HG03457 (cell line): ENCODE measurements around the gene MYD88.

ENCODE experiments used
- ATAC-seq: cut with Tn5 transposase; IDR thresholded peaks from one replicate; pipeline ENCODE4 v1.9.1; 2021; ENCODE audit warnings: moderate number of reproducible peaks; ENCODE audit not compliant: unreplicated experiment

The MYD88 gene

DNA sequence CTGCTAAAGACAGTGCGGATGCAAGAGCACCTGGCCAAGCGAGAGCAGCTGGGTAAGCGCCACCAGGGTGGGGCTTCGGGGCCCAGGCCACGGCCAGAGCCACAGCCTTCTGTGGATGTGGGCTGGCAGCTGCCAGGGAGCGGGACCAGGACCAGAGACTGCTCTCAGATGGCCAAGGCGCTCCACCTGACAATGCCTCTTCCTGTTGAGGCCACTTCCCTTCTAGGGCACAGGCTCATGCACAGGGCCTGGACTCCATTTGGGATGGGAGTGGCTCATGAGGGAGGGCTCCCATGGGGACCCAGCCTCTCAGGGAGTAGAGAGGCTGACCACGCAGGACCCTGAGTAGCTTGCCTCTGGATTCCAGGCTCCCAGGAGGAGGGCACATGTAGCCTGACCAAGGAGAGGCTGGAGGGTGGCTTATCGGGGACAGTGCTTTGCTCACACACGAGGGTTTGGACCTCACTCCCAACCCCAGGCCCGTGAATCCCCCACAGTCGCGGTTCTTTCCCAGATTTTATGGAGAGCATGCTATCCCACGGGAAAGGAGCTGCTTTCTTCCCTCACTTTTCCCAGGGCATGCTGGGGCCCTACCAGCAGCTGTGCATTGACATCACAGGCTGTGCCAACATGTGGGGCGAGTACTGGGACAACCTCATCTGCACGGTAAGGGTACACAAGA, 26.6 kb upstream of the MYD88 start:
- ATAC-seq, result no peak

DNA sequence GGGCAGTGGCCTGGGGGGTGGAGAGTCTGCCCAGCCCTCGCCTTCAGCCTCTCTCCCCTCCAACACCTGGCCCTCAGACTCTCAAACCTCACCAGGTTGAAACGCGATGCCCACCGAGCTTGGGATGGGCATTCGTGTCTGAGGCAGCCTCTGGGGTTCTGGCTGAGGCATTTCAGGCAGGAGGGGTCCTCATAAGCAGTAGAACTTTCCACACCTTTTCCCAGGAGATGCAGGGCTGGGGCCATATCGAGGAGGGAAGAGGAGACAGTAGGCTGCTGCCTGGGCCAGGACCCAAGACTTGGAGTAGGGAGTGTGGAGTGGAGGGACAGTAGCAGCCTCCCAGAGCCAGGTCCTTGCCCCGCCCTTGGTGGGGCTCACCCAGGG, 26.1 kb upstream of the MYD88 start:
- ATAC-seq, result no peak

DNA sequence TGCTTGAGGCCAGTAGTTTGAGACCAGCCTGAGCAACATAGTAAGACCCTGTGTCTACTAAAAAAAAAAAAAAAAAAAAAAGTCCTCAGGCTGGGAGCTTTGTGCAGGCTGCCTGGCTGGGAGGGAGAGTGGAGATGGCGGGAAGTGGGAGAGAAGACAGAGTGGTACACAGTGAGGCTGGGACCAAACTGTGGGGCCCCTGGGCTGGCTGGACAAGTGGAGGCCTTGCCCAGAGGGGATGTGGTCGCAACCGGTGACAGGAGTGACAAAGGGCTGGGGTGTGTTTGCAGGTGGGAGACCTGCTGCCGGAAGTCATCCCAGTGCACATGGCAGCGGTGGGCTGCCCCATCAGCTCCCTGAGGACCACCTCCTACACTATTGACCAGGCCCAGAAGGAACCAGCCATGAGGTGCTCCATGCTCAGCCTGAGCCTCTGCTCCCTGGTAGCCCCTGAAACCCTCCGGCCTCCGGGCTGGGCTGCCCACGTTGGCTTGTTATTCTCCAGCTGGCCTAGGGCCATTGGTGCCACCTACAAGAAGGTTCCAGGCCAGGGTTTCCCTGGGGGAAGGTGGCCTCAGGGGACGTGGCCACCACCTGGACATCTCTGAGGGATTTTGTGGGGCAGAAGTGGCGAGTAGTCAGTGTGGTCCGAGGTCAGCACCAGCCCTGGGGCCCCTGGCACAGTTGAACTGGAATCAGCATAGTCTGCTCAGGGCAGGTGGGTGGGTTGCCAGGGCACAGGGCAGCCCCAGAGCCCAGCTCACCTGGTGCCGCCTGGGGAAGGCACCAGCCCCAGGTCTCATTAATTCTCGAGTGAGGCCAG, 24.2 kb upstream of the MYD88 start:
- no peak for ATAC-seq

DNA sequence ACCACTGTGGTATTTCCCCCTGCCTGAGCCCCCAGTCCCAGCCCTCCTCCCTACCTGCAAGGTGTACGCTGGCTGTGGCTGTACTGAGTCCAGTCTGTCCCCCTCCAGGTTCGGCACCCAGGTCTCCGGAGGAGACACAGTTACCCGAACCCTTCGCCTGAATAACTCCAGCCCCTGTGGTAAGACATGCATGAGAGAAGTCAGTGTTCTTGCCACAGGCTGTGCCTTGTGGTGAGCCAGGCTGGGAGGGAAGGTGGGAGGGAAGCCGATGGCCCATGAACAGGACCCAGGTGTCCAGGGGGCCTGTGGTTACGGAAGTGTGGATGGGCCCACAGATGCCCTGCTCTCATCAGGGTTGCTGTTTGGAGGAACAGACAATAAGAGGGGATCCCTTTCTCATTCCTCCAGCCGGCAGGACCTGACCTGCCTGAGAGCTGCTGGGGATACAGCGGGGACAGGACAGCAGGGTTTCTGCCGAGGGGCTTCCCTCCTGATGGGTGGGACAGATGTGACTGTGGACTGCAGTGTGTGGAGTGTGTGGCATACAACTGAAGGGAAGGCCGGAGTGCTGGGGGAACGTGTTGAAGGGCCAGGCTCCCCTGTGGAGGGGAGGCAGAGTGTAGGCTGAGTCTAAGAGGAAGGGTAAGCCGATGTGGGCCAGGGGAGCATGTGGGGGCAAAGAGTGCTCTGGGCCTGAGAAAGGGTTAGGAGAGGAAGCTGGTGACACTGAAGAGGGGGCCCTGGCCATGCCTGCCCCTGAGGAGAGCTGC, 23.4 kb upstream of the MYD88 start:
- no peak for ATAC-seq

DNA sequence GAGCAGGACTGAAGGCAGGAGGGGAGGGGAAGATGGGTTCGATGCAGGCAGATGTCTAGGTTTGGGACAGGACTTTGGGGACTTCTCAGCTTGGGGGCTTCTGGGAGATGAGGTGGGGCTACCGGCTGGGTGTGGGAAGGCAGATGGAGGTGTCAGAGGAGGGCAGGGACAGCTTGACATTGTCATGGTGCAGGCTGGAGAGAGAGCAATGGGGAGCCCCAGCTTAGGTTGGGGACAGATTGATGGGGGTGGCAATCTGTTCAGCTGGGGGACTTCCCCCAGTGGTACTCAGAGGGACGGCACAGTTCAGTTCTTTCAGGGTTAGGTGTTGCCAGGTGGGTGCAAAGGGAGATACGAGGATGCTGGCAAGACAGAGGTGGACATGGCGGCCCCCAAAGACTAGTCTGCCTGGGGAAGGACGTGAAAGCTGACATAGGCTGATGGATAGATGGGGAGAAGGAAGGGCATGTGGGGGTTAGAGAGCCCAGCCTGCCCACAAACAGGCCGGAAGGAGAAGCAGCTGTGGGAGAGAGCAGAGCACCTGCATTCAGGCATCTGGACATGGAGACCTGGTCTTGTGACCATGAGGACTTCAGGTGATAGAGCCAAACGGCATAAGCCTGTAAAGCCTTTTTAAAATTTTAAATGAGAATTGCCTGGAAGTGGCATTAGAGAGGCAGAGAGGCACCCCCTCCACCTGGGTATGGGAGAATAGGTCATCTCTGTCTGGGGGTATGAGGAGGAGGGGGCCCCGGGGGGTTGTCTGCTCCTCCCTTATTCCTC, 22.6 kb upstream of the MYD88 start:
- ATAC-seq, result no peak

DNA sequence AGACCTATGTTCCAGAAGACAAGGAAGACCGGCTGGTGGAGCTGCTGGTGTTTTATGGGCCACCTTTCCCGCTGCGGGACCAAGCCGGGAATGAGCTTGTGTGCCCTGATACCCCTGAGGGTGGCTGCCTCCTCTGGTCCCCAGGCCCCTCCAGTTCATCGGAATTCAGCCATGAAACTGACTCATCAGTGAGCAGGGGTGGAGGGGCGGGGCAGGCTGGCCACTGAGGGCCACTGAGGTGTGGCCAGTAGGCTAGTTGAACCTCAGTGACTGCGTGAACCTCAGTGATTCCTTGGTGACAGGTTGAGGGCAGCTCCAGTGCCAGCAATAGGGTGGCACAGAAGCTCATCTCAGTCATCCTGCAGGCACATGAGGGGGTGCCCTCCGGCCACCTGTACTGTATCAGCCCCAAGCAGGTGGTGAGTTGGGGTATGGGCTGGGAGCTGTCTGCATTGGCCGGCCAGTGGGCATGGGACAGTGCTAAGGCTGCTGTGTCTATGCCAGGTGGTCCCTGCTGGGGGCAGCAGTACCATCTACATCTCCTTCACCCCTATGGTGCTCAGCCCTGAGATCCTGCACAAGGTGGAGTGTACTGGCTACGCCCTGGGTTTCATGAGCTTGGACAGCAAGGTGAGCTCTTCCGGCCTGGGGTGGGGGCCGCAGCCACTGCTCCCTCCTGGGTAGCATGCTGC, 21.8 kb upstream of the MYD88 start:
- ATAC-seq, result no peak

DNA sequence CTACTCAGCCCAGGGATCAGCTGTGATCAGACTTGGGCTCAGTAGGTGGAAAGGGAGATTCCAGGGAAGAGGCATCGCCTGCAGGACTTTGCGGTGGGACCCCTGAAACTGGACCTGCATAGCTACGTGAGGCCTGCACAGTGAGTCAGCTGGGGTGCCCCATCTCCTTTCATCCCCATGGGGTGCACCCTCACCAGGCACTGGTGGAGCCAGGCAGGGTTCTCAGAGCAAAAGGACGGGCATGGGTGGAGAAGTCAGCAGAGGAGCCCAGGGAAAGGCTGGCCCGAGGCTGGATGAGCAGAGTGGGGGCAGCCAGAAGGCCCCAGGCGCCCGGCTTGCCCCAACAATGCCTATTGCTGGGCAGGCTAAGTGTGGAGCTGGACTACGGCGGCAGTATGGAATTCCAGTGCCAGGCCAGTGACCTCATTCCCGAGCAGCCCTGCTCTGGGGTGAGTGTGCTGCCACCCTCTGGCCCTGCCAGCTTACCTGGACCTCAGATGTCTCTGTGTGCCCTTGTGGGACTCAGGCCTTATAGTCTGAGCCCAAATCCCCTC, 21.2 kb upstream of the MYD88 start:
- no peak for ATAC-seq

DNA sequence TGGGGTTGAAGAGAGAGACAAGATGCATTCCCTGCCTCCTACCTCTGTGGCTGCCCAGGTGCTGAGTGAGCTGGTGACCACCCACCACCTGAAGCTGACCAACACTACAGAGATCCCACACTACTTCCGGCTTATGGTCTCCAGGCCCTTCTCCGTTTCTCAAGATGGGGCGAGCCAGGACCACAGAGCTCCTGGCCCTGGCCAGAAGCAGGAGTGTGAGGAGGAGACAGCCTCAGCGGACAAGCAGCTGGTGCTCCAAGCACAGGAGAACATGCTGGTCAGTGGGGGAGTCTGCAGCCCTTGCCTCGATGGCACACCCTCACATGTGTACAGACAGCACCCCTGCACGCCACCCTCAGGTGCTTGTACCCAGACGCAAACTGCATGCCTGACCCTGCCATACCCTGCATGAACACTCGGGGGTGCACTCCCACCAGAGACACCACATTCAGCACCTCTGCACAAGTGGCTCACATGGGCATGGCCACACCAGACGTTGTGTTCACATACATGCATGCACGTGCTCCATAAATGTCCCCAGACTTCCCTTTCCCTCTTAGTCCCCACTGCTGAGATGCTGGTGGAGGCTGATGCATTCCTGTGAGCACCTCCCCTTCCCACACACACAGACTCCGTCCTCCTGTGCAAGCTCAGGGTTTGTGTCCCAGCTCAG, 20.6 kb upstream of the MYD88 start:
- ATAC-seq, result no peak

DNA sequence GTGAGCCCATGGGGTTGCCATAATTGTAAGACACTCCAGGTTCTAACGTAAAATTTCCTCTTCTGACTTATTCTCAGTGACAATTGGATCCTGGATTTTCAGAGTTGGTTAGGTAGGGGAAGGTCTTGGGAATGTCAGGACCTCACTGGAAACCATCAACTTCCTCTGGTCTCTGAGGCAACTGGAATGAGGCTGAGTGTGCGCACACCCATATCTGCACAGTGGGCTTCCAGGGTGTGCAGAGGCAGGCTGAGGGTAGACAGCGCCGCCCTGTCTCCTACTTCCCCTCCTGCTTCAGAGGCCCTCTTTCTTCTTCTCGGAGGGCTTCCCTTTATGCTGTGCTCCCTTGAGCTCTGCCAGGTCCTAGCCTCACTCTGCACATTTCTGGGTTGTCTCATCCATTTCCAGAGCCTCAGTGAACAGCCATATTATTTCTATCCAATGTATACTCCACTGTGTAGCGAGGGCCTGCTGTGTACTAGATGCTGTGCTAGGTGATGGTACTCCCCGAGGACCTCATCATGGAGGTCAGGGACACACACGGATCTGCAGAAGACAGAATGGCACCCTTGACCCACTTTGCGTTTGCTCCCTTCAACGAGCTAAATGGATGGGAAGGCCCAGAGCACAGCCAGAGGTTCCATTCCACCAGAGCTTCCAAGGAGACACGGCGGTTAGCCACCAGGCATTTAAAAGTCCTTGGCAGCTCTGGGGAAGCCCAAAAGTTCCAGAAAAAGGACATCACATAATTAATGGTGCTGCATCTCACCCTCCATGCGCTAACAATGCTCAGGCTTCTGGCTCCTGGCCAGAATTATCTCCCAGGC, 19.8 kb upstream of the MYD88 start:
- ATAC-seq, result no peak

DNA sequence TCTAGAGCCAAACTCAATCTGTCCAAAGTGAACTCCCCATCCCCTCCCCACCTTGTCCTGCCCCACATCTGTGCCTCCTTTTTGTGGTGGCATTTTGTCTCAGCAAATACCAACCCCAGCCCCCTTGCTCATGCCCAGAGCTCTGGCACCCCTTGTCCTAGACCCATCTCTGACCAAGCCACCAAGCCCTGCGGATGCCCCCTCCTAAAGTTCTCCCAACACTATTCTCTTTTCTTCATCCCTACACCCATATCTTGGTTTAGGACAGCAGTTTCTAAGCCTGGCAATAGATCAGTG, 19.3 kb upstream of the MYD88 start:
- ATAC-seq, result no peak

DNA sequence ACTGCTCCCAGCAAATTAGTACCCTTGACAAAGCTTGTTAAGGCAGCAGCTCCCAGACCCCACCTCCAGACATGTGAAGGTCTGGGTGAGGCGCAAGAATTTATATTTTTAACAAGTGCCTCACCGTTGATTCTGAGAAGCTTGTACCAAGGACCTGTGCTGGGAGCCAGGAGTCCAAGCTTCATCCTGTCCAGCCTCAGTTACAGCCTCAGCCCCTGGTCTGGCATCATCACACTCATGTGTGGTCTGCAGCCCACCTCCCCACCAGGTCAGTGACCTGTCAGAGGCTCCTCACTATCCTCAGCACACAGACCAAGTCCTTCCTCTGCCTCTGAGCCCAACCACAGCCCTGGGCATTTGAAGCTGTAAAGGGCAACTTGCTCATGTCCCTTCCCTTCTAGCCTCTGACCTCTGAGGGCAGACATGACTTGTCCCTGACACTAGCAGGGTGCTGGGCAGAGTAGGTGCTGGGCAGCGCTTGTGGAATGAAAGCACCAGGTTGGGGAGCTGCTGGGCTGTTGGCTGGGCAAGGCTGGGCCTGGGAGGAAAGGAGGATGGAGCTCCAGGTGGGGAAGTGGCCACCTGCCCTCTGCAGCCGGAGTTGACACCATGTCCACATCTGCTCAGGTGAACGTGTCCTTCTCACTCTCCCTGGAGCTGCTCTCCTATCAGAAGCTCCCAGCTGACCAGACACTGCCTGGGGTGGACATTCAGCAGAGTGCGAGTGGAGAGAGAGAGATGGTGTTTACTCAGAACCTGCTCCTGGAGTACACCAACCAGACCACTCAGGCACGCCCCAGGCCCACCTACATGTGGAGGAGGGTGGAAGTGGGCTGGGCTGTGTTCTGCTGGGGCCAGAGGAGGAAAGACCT, 18.4 kb upstream of the MYD88 start:
- ATAC-seq, result no peak

DNA sequence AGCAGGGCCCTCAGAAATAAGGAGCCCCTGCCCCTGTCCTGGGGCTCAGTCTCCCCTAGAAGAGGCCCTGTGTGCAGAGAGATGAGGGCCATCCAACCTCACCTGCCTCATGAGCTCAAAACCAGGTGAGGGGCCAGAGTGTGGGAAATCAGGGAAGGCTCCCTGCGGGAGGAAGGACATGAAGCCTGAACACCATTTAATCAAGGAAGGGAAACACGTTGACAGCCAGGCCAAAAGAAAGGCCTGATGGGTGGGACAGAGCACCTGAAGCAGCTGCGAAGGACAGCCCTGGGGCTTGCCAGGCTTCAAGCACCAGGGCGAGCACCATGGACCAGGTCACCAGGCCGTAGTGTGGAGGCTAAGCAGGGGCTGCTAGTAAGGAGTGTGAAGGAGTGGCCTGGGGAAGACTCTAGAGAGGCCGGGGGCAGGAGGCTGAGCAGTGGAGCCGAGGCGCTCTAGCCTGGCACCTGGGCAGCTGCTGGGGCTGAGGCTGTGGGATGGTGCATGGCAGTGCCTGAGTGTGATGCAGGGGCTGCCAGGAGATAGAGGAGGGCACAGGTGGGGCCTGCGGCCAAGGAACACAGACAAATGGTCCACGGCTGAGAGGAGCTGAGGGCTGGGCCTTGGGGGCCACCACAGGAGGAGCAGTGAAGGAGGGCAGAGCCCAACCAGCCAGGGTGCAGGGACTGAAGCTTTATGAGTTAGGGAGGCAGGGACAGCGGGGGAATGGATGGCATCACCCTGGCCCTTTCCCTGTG, 17.6 kb upstream of the MYD88 start:
- ATAC-seq, result no peak

DNA sequence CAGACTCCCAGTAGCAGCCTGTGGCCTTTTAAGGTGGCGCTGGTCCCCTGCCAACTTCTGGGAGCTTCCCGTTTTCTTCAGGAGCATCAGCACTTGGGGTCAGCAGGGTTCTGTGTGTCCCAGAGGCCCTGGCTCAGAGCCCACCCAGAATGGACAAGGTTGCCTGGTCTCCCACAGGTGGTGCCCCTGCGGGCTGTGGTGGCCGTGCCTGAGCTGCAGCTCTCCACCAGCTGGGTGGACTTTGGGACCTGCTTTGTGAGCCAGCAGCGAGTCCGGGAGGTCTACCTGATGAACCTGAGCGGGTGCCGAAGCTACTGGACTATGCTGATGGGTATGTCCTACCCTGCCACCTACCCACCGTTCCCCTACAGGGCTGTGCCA, 17.0 kb upstream of the MYD88 start:
- no peak for ATAC-seq

DNA sequence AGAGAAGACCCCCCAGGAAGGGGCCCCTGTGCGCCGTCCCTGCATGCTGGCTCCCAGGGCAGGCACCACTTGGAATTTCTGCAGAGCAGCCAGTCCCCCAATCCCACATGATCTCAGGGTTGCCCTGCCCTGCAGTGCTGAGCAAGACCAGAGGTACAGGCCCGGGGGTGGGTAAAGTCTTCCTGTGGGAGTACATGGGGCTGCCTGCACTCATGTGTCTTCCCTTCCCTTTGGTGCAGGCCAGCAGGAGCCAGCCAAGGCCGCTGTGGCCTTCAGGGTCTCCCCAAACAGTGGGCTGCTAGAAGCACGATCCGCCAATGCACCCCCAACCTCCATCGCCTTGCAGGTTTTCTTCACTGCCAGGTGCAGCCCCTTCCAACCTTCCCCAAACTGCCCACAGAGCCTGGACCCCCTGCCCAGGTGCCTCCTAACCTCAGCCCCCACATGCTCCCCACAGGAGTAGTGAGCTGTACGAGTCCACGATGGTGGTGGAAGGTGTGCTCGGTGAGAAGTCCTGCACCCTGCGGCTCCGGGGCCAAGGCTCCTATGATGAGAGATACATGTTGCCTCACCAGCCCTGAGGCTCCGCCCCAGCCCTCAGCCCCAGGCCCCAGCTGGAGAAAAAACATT, 16.5 kb upstream of the MYD88 start:
- ATAC-seq, result no peak

DNA sequence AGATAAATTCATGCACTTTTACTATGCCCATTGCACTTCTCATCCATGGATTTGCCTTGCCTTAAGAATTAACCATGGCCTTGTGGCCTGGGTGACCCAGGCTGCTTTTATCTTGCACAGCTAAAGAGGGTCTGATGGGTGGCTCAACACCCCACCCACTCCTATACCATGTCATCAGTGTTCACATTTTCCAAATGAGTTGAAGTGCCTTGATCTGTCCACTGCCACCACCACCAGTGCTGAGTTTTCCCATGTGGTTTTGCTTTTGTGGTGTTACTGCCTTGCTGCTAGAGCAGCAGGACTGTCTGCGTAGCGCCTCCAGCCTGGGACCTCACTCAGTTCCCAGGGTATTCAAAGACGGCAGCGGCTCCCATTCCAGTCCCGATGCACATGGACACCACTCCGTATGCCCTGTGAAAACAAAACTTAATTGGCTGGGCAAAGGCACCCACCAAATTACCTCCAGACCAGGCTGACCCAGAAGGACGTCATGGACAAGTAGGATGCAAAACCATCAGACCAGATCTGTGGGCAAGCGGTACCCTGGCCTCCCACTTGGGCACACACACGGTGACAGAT, 15.7 kb upstream of the MYD88 start:
- ATAC-seq, result no peak

DNA sequence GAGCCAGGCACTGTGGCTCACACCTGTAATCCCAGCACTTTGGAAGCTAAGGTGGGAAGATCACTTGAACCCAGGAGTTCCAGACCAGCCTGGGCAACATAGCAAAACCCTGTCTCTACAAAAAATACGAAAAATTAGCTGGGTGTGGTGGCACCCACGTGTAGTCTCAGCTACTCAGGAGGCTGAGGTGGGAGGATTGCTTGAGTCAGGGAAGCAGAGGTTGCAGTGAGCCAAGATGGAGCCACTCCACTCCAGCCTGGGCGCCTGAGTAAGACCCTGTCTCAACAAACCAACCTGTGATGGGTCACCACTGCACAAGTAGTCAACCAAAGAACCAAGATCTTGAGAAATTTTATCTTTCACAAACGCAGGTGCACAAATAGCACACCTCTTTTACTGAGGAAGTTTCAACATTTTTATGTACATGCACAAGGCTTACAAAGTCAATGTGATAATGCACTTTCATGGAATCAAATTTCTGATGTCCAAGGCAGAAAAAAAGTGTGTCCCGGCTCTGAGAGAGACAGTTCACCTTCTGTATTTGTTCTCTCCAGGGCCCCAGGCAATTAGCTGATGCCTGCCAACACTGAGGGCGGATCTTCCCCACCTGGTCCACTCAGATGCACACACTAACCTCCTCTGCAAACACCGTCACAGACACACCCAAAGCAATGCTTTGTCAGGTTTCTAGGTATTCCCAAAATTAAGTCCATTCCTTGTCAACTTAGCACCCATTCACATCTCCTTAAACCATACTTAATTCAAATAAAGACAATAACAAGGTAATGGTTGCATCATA, 13.9 kb upstream of the MYD88 start:
- ATAC-seq, result no peak
